Glutamatergic neuron (in vitro differentiated cells): ENCODE measurements around the gene MADD. TPM values are rescaled to one million over a fixed set of nuclear protein-coding genes. Genes with fewer than 3 reads are reported as not detected.

Source experiments
- DNase-seq: peaks from one replicate; pipeline ENCODE4 v3.0.0; 2022
- H3K27ac Mint-ChIP-seq: one replicate; pipeline ENCODE4 v1.8.0; 2020; ENCODE audit warnings: mild to moderate bottlenecking, mixed read lengths, inconsistent platforms; ENCODE audit not compliant: unreplicated experiment
- H3K27me3 Mint-ChIP-seq: one replicate; pipeline ENCODE4 v1.8.0; 2020; ENCODE audit warnings: mild to moderate bottlenecking, moderate library complexity, mixed read lengths, inconsistent platforms; ENCODE audit not compliant: unreplicated experiment
- H3K36me3 Mint-ChIP-seq: one replicate; pipeline ENCODE4 v1.8.0; 2020; ENCODE audit warnings: mild to moderate bottlenecking, mixed read lengths, inconsistent platforms; ENCODE audit not compliant: unreplicated experiment
- H3K4me1 Mint-ChIP-seq: one replicate; pipeline ENCODE4 v1.8.0; 2020; ENCODE audit warnings: mild to moderate bottlenecking, low read depth, mixed read lengths, inconsistent platforms; ENCODE audit not compliant: unreplicated experiment
- H3K4me3 Mint-ChIP-seq: one replicate; pipeline ENCODE4 v1.8.0; 2020; ENCODE audit warnings: mild to moderate bottlenecking, mixed read lengths, inconsistent platforms; ENCODE audit not compliant: unreplicated experiment
- H3K9me3 Mint-ChIP-seq: one replicate; pipeline ENCODE4 v1.8.0; 2020; ENCODE audit warnings: mild to moderate bottlenecking, moderate library complexity, mixed read lengths, inconsistent platforms; ENCODE audit not compliant: unreplicated experiment
- total RNA-seq: library from RNA; stranded (reverse); fragmentation: NEBNext Ultra II Directional; extraction: Animal tissue kit (Norgen Biotek cat#: 25700); gene quantifications from one replicate; pipeline ENCODE4 v1.2.1, GENCODE V29; 2021; ENCODE audit not compliant: unreplicated experiment
- TF ChIP-seq, protein P1 (sequence below): fragments of 200-600 bp; sonication (generic); IDR thresholded peaks from one replicate; pipeline ENCODE4 v1.5.0; 2021; ENCODE audit not compliant: partially characterized antibody, unreplicated experiment

The MADD gene
- total RNA-seq, 1 donor from 2014 or later: 115 TPM

DNA sequence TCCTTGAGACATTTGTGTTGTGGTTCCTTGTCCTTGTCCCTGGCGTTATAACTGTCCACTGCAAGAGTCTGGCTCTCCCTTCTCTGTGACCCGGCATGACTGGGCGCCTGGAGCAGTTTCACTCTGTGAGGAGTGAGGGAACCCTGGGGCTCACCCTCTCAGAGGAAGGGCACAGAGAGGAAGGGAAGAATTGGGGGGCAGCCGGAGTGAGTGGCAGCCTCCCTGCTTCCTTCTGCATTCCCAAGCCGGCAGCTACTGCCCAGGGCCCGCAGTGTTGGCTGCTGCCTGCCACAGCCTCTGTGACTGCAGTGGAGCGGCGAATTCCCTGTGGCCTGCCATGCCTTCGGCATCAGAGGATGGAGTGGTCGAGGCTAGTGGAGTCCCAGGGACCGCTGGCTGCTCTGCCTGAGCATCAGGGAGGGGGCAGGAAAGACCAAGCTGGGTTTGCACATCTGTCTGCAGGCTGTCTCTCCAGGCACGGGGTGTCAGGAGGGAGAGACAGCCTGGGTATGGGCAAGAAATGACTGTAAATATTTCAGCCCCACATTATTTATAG, 59.6 kb downstream of the MADD start:
- Mint-ChIP-seq H3K27me3 (no peaks in the 10 kb centered on the region), H3K4me3 (no peak overlapping the region), H3K4me1 (peaks cover 11% of the 10 kb centered on the region), H3K9me3 (peaks cover 1% of the 10 kb centered on the region), H3K27ac (no peak overlapping the region), H3K36me3 (peaks cover 6% of the 10 kb centered on the region)
- TF ChIP-seq, protein P1, sequence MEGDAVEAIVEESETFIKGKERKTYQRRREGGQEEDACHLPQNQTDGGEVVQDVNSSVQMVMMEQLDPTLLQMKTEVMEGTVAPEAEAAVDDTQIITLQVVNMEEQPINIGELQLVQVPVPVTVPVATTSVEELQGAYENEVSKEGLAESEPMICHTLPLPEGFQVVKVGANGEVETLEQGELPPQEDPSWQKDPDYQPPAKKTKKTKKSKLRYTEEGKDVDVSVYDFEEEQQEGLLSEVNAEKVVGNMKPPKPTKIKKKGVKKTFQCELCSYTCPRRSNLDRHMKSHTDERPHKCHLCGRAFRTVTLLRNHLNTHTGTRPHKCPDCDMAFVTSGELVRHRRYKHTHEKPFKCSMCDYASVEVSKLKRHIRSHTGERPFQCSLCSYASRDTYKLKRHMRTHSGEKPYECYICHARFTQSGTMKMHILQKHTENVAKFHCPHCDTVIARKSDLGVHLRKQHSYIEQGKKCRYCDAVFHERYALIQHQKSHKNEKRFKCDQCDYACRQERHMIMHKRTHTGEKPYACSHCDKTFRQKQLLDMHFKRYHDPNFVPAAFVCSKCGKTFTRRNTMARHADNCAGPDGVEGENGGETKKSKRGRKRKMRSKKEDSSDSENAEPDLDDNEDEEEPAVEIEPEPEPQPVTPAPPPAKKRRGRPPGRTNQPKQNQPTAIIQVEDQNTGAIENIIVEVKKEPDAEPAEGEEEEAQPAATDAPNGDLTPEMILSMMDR: no peak
- peak; percentile 48 for DNase-seq

DNA sequence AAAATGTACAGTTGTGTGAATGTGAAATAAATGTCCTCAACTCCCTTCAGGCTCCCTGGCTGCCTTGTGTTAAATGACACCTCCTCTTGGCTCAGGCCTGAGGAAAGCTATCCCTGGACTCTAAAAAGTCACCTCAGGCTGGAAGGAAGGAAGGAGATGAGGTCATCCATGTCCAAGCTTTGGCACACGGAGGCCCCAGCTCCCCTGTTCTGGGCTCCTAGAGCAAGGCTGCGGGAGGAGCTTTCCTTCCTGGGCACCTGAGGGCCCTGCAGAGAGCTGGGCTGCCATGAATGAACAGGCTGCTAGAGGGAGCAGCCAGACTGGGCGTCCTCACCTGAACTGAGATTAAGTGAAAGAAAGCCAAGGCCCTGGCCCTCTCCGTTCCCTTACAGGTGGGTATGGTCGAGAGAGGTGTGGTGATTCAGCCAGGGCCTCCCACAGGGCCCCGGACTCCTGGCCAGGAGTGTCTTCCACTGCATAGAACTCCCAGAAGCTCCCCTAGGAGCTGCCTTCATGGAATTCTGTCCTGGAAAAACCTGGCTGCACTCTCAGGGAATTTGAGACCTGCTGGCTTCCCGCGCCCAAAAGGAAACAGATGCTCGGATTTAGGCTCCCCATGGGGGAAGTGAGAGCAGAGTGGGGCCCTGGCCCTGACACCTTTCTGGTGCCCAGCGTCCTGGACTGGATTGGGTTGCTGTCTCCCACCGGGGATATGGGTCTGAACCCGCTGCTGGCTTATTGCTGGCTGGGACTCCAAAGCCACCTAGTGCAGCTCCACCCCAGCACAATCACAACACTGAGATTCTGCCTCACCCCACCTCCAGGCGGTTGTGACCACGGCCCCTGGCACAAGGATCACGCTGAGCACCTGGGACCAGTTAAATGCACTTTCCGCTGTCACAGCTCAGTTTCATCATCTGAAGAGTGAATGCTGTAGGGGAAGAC, 60.3 kb downstream of the MADD start:
- Mint-ChIP-seq H3K36me3 (no peaks in the 10 kb centered on the region), H3K27me3 (no peaks in the 10 kb centered on the region), H3K9me3 (peaks cover 1% of the 10 kb centered on the region), H3K4me1 (peaks cover 6% of the 10 kb centered on the region), H3K4me3 (no peak overlapping the region), H3K27ac (no peak overlapping the region)
- TF ChIP-seq, protein P1: no peak
- no peak for DNase-seq

DNA sequence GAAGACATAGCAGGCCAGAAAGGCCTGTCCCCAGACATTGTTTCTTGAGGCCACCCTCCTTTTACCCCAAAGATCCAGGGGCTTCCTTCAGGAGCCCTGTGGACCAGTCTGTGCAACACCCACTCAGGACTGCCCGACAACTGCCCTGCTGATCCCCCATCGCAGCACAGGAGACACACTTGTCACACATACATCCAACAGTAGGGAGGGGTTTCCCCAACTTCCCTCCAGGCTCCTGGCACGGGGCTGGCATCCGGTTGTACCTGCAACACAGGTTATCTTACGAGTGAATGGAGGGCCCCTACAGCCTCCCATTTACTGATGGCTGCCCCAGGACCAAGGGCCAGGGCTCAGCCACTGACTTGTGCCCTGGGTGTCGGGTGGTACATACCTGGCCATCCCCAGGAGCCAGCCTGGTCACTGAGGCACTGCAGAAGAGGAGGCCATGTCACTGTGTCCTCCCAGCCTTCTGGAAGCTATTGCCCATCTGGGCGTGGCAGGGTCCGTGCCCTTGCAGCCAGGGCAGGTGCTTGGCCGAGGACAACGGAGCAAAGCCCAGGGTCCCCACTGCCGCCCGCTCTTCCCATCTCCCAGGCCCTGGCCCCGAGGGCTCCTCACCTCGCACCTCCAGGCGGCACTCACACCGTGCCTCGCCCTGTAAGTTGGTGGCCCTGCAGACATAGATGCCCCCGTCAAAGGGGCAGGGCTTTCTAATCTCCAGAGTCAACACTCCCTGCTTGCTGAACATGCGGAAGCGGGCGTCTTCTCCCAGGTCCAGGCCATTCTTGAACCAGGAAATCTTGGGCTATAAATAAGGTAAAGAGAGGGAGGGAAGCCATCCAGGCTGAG, 61.7 kb downstream of the MADD start:
- TF ChIP-seq, protein P1: no peak
- no peak overlapping the region for H3K27ac Mint-ChIP-seq
- DNase-seq: no peak
- H3K4me1 Mint-ChIP-seq: peaks cover 6% of the 10 kb centered on the region
- H3K36me3 Mint-ChIP-seq: no peaks in the 10 kb centered on the region
- no peaks in the 10 kb centered on the region for H3K27me3 Mint-ChIP-seq
- peaks cover 1% of the 10 kb centered on the region for H3K9me3 Mint-ChIP-seq
- H3K4me3 Mint-ChIP-seq: no peak overlapping the region

DNA sequence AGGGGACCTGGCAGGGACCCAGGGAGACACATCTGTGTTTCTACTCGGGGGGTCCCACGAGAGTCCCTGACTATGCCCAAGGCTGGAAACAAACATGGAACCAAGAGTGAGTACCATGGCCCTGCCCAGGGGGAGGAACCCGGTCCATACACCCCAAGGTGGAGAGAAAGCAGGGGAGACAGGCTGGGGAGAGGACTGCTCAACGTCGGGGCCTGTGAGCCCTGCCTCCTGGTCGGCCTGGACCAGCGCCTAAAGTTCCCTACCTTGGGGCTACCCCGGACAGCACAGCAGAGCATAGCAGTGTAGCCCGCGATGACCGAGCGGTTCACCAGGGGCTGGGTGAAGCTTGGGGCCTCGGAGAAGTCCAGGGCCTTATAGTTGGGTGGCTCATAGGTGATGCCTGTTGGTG, 62.4 kb downstream of the MADD start:
- Mint-ChIP-seq H3K27me3 (no peaks in the 10 kb centered on the region), H3K4me3 (no peak overlapping the region), H3K9me3 (peaks cover 1% of the 10 kb centered on the region), H3K4me1 (peaks cover 6% of the 10 kb centered on the region), H3K36me3 (no peaks in the 10 kb centered on the region), H3K27ac (no peak overlapping the region)
- no peak for DNase-seq
- TF ChIP-seq, protein P1: no peak
